HEK293 (cell line): ENCODE data around the gene KIF13A.

Experiments used
- CTCF ChIP-seq: fragments of 450-650 bp; formaldehyde crosslinking; IDR thresholded peaks from 2 replicates; pipeline ENCODE4 v1.5.1; 2016; ENCODE audit warnings: missing biosample characterization, missing genetic modification characterization
- MEIS1 ChIP-seq: sonication (generic); formaldehyde crosslinking; IDR thresholded peaks from 2 replicates; pipeline ENCODE4 v1.8.1; 2022; ENCODE audit warnings: missing genetic modification reagents, mild to moderate bottlenecking, borderline replicate concordance
- YY1 ChIP-seq: fragments of 450-650 bp; formaldehyde crosslinking; IDR thresholded peaks from 2 replicates; pipeline ENCODE4 v1.5.1; 2018; ENCODE audit warnings: missing biosample characterization, missing genetic modification characterization
- ZBTB44 ChIP-seq: fragments of 450-650 bp; IDR thresholded peaks from 2 replicates; pipeline ENCODE4 v1.5.1; 2018; ENCODE audit warnings: missing biosample characterization, mild to moderate bottlenecking, missing genetic modification characterization
- ZBTB8A ChIP-seq: fragments of 450-650 bp; formaldehyde crosslinking; IDR thresholded peaks from 2 replicates; pipeline ENCODE4 v1.5.1; 2016; ENCODE audit warnings: missing biosample characterization, missing genetic modification characterization
- ZNF121 ChIP-seq: fragments of 450-650 bp; formaldehyde crosslinking; IDR thresholded peaks from 2 replicates; pipeline ENCODE4 v1.5.1; 2016; ENCODE audit warnings: missing biosample characterization, missing genetic modification characterization
- ZNF175 ChIP-seq: fragments of 450-650 bp; formaldehyde crosslinking; IDR thresholded peaks from 2 replicates; pipeline ENCODE4 v1.5.1; 2016; ENCODE audit warnings: missing biosample characterization, missing genetic modification characterization
- ZNF19 ChIP-seq: fragments of 450-650 bp; formaldehyde crosslinking; IDR thresholded peaks from 2 replicates; pipeline ENCODE4; 2016; ENCODE audit warnings: missing biosample characterization, missing genetic modification characterization, low read depth
- ZNF274 ChIP-seq, 2 experiments: fragments of 200-500 bp in 1 of 2; fragments of 450-650 bp in 1 of 2; sonication (Bioruptor generic) in 1 of 2; formaldehyde crosslinking in 1 of 2; IDR thresholded peaks; 2 replicates each; pipeline versions ENCODE4 v1.5.1 to v1.6.1; 2014 to 2016; ENCODE audit warnings: borderline replicate concordance in 1 of 2, inconsistent platforms in 1 of 2, low read length in 1 of 2, missing biosample characterization in 1 of 2, missing genetic modification characterization in 1 of 2
- TF ChIP-seq, protein P1 (sequence below): fragments of 450-650 bp; formaldehyde crosslinking; IDR thresholded peaks from 2 replicates; pipeline ENCODE4 v1.5.1; 2016; ENCODE audit warnings: missing biosample characterization, missing genetic modification characterization

DNA sequence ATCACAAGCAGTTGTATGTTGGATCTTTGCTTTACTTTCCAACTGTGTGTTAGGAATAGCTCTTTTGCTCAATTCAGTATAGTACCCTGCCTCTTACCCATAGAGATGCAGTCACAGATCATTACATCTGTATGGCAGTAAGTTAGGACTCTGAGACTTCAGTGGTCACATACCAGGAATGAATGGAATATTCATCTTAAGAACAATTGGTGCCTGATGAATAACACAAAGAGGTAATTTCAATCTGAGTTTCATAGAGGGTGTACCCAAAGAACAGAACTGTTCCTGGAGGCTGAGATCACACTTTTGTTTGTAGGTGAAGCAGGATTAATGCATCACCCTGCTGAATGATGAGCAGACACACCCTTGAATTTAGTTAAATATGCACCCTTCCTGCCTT lies 28.7 kb upstream of the KIF13A start:
- TF ChIP-seq ZNF19 (tag by site-specific recombination) (no peak), CTCF (tag by site-specific recombination) (no peak), YY1 (tag by site-specific recombination) (no peak), ZBTB8A (tag by site-specific recombination) (no peak), ZNF274 (IDR thresholded peaks at IDR 0.05; ENCODE audit: low read length) (no peak), ZNF274 (tag by site-specific recombination; IDR thresholded peaks at IDR 0.05; ENCODE audit: borderline replicate concordance) (no peak), ZNF121 (tag by site-specific recombination) (no peak), MEIS1 (CRISPR knock-in tag) (no peak), ZBTB44 (tag by site-specific recombination) (no peak), ZNF175 (tag by site-specific recombination) (no peak)
- TF ChIP-seq, protein P1, sequence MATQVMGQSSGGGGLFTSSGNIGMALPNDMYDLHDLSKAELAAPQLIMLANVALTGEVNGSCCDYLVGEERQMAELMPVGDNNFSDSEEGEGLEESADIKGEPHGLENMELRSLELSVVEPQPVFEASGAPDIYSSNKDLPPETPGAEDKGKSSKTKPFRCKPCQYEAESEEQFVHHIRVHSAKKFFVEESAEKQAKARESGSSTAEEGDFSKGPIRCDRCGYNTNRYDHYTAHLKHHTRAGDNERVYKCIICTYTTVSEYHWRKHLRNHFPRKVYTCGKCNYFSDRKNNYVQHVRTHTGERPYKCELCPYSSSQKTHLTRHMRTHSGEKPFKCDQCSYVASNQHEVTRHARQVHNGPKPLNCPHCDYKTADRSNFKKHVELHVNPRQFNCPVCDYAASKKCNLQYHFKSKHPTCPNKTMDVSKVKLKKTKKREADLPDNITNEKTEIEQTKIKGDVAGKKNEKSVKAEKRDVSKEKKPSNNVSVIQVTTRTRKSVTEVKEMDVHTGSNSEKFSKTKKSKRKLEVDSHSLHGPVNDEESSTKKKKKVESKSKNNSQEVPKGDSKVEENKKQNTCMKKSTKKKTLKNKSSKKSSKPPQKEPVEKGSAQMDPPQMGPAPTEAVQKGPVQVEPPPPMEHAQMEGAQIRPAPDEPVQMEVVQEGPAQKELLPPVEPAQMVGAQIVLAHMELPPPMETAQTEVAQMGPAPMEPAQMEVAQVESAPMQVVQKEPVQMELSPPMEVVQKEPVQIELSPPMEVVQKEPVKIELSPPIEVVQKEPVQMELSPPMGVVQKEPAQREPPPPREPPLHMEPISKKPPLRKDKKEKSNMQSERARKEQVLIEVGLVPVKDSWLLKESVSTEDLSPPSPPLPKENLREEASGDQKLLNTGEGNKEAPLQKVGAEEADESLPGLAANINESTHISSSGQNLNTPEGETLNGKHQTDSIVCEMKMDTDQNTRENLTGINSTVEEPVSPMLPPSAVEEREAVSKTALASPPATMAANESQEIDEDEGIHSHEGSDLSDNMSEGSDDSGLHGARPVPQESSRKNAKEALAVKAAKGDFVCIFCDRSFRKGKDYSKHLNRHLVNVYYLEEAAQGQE = no peak
